Mucosa of stomach (tissue), 1 donor: Measurements from ENCODE around the gene CCDC127.

Source experiments
- H3K27me3 ChIP-seq: one replicate; pipeline ENCODE4 v1.7.0; 2013; ENCODE audit warnings: mild to moderate bottlenecking, low read length; ENCODE audit not compliant: control insufficient read depth, insufficient read depth
- H3K36me3 ChIP-seq: one replicate; pipeline ENCODE4 v1.7.0; 2013; ENCODE audit warnings: low read length; ENCODE audit not compliant: control insufficient read depth, insufficient read depth
- H3K4me1 ChIP-seq: one replicate; pipeline ENCODE4 v1.7.0; 2013; ENCODE audit warnings: mild to moderate bottlenecking, low read length; ENCODE audit not compliant: control insufficient read depth, insufficient read depth
- H3K4me3 ChIP-seq: one replicate; pipeline ENCODE4 v1.7.0; 2013; ENCODE audit warnings: low read length
- H3K9ac ChIP-seq: one replicate; pipeline ENCODE4 v1.7.0; 2013; ENCODE audit warnings: mild to moderate bottlenecking, low read length, moderate library complexity
- H3K9me3 ChIP-seq: one replicate; pipeline ENCODE4 v1.7.0; 2013; ENCODE audit warnings: mild to moderate bottlenecking, low read length, moderate library complexity; ENCODE audit not compliant: control insufficient read depth
- donor health status: Pancreatic carcinoma.

CCDC127 gene

GRCh38 chr5:155651-156410, 62.1 kb downstream of the CCDC127 start:
- Histone ChIP-seq H3K27me3 (no peaks in the 10 kb centered on the region), H3K4me1 (no peaks in the 10 kb centered on the region), H3K9me3 (no peaks in the 10 kb centered on the region), H3K9ac (no peak overlapping the region), H3K4me3 (no peak overlapping the region), H3K36me3 (no peaks in the 10 kb centered on the region)

- no peak overlapping the region for H3K4me3 ChIP-seq
- no peaks in the 10 kb centered on the region for H3K4me1 ChIP-seq
- no peak overlapping the region for H3K9ac ChIP-seq
- no peaks in the 10 kb centered on the region for H3K9me3 ChIP-seq
- no peaks in the 10 kb centered on the region for H3K27me3 ChIP-seq
- no peaks in the 10 kb centered on the region for H3K36me3 ChIP-seq
Measured at GRCh38 chr5:154826-155225, 63.1 kb downstream of the CCDC127 start.

- H3K9ac ChIP-seq = no peak overlapping the region
Measured at GRCh38 chr5:154236-154635, 63.7 kb downstream of the CCDC127 start.

GRCh38 chr5:153256-153655, 64.7 kb downstream of the CCDC127 start:
- H3K27me3 ChIP-seq = no peaks in the 10 kb centered on the region
- H3K4me3 ChIP-seq = no peak overlapping the region
- H3K36me3 ChIP-seq = no peaks in the 10 kb centered on the region
- no peak overlapping the region for H3K9ac ChIP-seq
- no peaks in the 10 kb centered on the region for H3K9me3 ChIP-seq
- no peaks in the 10 kb centered on the region for H3K4me1 ChIP-seq

More at GRCh38 chr5:154236-154635, 63.7 kb downstream of the CCDC127 start:
- Histone ChIP-seq H3K4me3 (no peak overlapping the region), H3K36me3 (no peaks in the 10 kb centered on the region), H3K9me3 (no peaks in the 10 kb centered on the region), H3K4me1 (no peaks in the 10 kb centered on the region), H3K27me3 (no peaks in the 10 kb centered on the region)

GRCh38 chr5:152077-152476, 65.9 kb downstream of the CCDC127 start:
- Histone ChIP-seq H3K4me1 (no peaks in the 10 kb centered on the region), H3K36me3 (no peaks in the 10 kb centered on the region), H3K4me3 (no peak overlapping the region), H3K9ac (no peak overlapping the region), H3K9me3 (peaks cover 7% of the 10 kb centered on the region), H3K27me3 (no peaks in the 10 kb centered on the region)

GRCh38 chr5:150746-151145, 67.2 kb downstream of the CCDC127 start:
- H3K27me3 ChIP-seq = no peaks in the 10 kb centered on the region
- no peak overlapping the region for H3K4me3 ChIP-seq

GRCh38 chr5:149745-150485, 68.0 kb downstream of the CCDC127 start:
- Histone ChIP-seq H3K4me1 (no peaks in the 10 kb centered on the region), H3K9ac (no peak overlapping the region), H3K27me3 (no peaks in the 10 kb centered on the region), H3K9me3 (peaks cover 7% of the 10 kb centered on the region), H3K4me3 (no peak overlapping the region), H3K36me3 (no peaks in the 10 kb centered on the region)

More at GRCh38 chr5:150746-151145, 67.2 kb downstream of the CCDC127 start:
- Histone ChIP-seq H3K9ac (no peak overlapping the region), H3K4me1 (no peaks in the 10 kb centered on the region), H3K36me3 (no peaks in the 10 kb centered on the region), H3K9me3 (peaks cover 7% of the 10 kb centered on the region)

- Histone ChIP-seq H3K27me3 (no peaks in the 10 kb centered on the region), H3K4me1 (no peaks in the 10 kb centered on the region), H3K36me3 (no peaks in the 10 kb centered on the region), H3K9ac (no peak overlapping the region), H3K9me3 (peaks cover 7% of the 10 kb centered on the region), H3K4me3 (no peak overlapping the region)
Measured at GRCh38 chr5:147751-148150, 70.2 kb downstream of the CCDC127 start.
